HG02678 (cell line): ENCODE measurements around the gene ZNF19.
A peak's percentile ranks its signal among the peaks of the same experiment; 100 is the strongest.
"Not testable (repeated sequence)": the region's sequence is repeated elsewhere in the genome, so short reads cannot be mapped to it uniquely, and the experiment has no call there.

ENCODE experiments used
- ATAC-seq: cut with Tn5 transposase; IDR thresholded peaks from one replicate; pipeline ENCODE4 v1.9.1; 2021; ENCODE audit warnings: mild to moderate bottlenecking, moderate library complexity; ENCODE audit not compliant: unreplicated experiment

The ZNF19 gene

DNA sequence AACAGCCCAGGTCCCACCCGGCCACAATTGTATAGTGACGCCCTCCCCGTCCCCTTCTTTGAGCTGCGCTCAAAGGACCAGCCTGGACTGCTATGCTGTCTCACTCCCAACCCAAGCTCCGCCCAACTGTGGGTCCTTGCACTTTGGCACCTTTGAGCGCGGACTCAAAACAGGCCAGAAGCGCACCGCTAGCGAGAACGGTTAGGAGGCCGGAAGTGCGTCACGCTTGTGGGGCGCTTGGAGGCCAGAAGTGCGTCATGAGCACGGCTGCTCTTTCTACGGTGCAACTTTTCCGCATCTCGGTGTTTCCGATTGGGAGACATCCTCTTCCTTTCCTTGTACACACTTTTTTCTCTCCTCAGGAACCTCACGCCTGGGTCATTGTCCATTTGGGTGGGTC, at the start of gene ZNF19:
Gene ZNF19 (minus strand): TSS at position 203 of the 400 bp plus-strand sequence. CDS start 7,210 bp downstream, outside the sequence.
- no peak for ATAC-seq

DNA sequence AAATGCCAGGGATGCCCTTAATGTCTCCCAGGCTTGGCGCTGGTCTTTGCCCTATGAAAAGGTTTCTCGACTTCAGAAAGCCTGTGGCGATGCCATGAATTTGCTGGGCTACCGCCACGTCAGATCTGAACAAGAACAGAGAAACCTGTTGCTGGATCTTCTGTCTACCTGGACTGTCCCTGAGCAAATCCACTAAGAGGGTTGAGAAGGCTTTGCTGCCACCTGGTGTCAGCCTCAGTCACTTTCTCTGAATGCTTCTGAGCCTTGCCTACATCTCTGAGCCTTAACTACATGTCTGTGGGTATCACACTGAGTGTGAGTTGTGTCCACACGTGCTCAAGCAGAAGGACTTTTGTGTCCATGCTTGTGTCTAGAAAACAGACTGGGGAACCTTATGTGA, 48.5 kb upstream of the ZNF19 start:
- peak; percentile 62 for ATAC-seq

DNA sequence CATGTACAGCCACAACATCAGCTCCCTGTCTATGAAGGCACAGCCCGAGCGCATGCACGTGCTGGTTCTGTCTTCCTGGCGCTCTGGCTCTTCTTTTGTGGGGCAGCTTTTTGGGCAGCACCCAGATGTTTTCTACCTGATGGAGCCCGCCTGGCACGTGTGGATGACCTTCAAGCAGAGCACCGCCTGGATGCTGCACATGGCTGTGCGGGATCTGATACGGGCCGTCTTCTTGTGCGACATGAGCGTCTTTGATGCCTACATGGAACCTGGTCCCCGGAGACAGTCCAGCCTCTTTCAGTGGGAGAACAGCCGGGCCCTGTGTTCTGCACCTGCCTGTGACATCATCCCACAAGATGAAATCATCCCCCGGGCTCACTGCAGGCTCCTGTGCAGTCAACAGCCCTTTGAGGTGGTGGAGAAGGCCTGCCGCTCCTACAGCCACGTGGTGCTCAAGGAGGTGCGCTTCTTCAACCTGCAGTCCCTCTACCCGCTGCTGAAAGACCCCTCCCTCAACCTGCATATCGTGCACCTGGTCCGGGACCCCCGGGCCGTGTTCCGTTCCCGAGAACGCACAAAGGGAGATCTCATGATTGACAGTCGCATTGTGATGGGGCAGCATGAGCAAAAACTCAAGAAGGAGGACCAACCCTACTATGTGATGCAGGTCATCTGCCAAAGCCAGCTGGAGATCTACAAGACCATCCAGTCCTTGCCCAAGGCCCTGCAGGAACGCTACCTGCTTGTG, 47.8 kb upstream of the ZNF19 start:
- no peak for ATAC-seq

GRCh38 chr16:71532366-71532765, 43.2 kb upstream of the ZNF19 start:
- no peak for ATAC-seq

- no peak for ATAC-seq
These were observed 39.7 kb upstream of the ZNF19 start for GRCh38 chr16:71528863-71529262.

DNA sequence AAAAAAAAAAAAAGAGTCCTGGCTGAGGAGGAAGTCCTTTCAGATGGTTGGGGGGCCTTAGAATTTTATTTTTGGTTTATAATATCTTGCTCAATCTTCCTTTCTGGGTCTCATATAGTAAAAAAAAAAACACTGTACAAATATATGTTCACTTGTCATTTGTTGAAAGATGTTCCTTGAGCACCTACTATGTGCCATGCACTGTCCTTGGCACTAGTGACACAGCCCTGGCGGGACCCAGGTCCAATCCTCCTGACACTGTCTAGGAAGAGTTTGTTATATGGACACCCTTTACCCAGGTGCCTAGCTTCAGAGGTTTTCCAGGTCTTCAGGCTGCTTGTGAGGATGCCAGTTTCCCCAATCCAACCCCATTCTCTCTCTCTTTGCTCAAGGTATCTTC, 39.1 kb upstream of the ZNF19 start:
- no peak for ATAC-seq

DNA sequence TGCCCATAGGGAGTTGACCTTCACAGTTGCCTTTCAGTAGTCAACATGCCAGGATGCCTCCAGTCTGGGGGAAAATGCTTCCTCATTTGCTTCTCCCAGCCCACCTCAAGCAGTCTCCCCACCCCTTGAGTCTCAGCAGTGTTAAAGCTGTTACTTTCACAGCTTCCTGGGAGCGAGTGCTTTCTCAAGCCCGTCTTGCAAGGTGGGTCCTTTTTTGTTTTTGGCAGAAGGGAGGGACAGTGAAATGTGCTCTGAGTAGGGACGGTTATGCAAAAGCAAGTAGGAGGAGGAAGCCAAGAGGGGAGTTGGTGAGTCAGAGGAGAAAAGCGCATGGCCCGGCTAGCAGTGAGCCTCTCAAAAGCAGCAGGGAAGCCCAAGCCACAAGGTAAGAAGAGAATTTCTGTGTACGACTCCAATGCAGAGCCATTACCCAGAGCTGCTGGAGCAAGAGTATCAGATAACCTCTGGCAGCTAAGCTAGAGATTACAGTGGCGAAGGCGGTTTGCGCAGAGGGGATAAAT, 37.0 kb upstream of the ZNF19 start, which contains the start of gene CHST4:
Gene CHST4 (plus strand): TSS at position 316 of the 521 bp plus-strand sequence. CDS start 10,252 bp downstream, outside the sequence.
- ATAC-seq: no peak

GRCh38 chr16:71524566-71525553, 35.7 kb upstream of the ZNF19 start:
- ATAC-seq: no peak

GRCh38 chr16:71520550-71520949, 31.4 kb upstream of the ZNF19 start:
- no peak for ATAC-seq

GRCh38 chr16:71515026-71515425, 25.9 kb upstream of the ZNF19 start:
- ATAC-seq: no peak

GRCh38 chr16:71514476-71514875, 25.4 kb upstream of the ZNF19 start:
- no peak for ATAC-seq

DNA sequence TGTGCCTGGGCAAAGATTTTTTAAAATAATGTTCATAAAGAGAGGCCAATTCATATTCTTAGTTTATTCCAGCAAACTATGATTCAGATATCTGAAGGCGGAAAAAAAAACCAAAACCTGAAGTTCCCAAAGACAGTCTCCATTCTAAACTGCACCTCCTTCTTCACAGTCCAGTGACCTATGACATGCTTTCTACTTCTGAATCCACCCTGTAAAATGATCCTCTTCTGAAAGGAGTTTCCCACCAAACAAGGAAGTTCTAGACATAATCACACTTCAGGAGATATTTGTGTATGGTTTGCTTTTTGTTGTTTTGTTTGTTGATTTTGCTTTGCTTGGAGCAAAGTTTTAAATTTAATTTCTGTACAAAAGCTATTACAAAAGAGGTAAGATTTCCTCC, 24.2 kb upstream of the ZNF19 start:
- ATAC-seq: no peak

GRCh38 chr16:71507061-71507460, 17.9 kb upstream of the ZNF19 start:
- ATAC-seq: no peak

GRCh38 chr16:71504901-71505300, 15.8 kb upstream of the ZNF19 start:
- no peak for ATAC-seq

- not testable (repeated sequence) for ATAC-seq
These were observed 14.9 kb upstream of the ZNF19 start for GRCh38 chr16:71504051-71504450.

GRCh38 chr16:71501547-71501946, 12.4 kb upstream of the ZNF19 start:
- ATAC-seq: no peak

DNA sequence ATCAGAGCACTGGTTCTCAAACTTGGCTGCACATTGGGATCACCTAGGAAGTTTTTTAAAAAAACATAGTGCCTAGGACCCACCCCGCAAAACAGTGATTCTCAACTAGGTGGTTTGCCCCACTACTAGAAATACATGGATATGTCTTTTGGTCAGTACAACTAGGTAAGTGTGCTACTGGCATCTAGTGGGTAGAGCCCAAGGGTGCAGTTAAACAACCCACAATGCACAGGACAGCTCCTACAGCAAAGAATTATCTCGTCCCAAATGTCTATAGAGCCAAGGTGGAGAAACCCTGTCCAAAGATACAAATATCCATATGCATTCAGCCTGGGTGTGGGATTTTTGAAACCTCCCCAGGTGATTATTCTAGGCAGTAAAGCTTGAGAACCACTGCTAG, 11.8 kb upstream of the ZNF19 start:
- ATAC-seq: no peak

GRCh38 chr16:71499775-71500364, 10.7 kb upstream of the ZNF19 start:
- no peak for ATAC-seq

GRCh38 chr16:71498031-71498430, 8.9 kb upstream of the ZNF19 start:
- no peak for ATAC-seq

DNA sequence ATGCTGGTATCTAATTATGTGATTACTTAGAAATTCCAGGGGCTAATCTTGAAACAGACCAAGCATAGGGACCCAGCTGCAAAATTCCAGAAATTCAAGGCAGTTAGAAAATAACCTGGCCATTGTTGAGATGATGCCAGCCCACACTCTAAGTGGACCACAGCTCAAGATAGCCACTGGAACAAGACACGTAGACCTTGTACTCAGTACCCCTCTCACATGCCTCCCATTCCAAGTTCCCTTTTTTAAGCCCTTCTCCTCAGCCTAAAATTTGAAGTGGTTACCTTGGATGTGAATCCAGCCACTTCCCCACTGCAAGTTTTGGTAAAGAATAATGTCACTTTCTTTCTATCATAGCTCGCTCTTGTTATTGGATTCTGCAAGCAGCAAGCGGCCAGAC, 4.1 kb upstream of the ZNF19 start:
- no peak for ATAC-seq

DNA sequence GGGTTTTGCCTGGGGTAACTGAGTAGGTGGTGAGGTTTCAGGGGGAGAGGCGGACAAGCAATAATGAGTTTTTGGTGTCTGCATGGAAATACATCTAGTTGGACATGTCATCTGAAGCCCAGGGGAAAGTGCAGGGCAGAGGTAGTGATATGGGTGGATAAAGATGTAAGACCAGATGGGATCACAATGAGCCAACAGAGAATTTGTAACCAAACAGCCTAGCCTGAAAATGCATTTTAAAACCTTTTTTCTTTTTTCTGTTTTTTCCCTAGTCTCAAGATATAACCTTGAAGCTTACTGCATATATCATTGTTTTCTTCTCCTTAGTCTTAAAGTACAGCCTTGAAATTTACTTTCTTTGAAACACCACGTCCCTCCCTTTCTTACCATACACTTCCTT, 3.7 kb upstream of the ZNF19 start:
- no peak for ATAC-seq
